MV-4-11 (cell line): Measurements from ENCODE around the gene FAM110A.
"Not testable (repeated sequence)": the region's sequence is repeated elsewhere in the genome, so short reads cannot be mapped to it uniquely, and the experiment has no call there.

Experiments
- DNase-seq: peaks from one replicate; lab custom pipeline; 2025; lab: John Stamatoyannopoulos, UW

The FAM110A gene

DNA sequence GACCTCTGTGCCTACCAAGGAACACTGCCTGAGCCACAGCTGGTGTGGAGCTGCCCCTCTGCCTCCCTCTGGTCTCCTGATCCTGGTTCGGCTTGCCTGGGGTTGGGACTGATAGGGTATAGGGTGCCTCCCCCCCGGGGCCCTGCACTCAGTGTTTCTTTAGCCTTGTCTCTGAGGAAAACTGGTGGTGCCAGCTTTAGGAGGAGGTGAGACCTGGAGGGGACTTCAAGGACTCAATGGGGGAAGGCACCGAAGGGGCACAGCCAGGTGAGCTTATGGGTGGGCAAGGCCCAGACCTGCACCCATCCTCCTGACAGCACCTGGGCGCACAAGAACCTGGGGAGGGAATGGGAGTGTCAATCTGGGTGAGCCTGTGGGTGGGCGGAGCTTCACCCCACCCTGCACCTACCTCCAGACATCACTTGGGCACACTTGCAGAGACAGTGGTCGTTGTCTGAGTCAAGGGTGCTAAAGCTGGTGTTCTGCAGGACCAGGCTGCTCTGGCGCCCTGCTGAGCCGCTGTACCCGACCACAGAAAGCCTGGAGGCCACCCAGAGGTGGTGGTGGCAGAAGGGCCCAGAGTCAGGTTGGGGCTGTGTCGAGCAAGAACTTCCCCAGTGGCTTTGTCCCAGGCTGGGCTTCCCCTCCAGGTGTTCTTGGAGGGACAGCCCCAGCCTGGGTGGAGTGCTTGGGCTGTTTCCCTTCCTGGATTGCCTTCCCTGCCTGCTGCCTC lies 40.5 kb downstream of the FAM110A start:
- DNase-seq = no peak

DNA sequence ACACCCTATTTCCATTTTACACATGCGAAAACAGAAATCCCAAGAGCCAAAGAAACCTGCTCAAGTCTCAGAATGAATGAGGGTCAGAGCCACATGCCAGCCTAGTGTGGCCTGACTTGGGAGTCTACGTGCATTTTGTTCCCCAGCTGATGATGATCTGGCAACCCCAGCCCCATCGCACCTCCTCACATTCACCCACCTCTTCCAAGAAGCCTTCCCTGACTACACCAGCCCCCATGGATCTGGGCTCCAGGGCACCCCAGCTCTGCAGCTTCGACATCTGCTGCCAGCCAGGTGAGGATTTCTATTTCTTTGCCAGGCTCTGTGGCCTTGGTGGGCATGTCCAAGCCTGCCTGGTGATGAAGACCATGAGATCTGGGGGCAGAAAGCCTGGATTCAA lies 41.6 kb downstream of the FAM110A start:
- no peak for DNase-seq

DNA sequence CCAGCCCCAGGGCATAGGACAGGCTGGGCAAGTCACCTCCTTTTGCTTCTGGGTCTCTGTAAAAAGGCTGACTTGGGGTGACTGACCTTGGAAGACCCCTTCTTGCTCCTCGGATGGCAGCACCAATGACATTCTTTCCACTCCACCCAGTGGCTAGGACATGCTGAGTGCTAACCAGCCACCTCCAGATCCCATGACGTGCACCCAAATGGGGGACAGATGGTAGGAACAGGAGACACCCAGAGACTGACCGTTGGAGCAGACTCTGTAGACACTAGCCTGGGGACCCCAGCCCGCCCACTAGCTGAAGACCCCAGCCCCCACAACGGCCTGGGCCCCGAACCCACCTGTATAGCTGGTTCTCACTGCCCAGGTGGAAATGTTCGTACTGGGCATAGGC lies 44.3 kb downstream of the FAM110A start:
- no peak for DNase-seq

DNA sequence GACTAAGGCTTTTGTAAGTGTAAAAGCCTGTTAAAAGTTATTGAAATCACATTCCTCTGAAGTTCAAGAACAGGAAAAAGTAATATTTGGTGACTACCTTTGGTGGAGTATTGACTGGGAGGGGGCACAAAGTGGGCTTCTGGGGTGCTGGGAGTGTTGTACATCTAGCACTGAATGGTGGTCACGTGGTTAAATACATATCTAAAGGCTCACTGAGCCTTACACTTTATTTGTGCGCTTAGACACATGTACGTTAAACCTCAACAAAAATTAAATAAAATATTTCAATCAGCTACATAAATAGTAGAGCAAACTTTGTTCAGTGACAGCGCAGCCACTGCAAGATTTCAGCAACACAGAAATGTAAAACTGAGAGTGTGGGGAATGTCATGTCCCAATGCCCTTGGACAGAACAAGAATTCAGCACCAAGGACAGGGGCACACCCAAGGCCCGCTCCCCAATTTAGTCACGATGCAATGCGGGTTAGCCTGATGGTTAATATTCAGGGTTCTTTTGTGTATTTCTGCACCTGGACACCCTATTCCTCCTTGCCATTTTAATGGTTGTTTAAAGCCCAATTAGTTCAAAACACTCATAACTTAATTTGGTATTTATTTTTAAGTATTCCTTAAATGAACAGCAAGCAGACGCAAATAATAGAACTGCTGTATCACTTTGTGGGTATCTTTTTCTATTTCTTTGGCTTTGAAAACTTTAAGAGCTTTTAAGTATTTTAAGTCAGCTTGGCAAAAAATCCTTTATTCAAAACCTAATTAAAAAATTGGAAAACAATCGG lies 45.2 kb downstream of the FAM110A start:
- DNase-seq = peak; percentile 11

DNA sequence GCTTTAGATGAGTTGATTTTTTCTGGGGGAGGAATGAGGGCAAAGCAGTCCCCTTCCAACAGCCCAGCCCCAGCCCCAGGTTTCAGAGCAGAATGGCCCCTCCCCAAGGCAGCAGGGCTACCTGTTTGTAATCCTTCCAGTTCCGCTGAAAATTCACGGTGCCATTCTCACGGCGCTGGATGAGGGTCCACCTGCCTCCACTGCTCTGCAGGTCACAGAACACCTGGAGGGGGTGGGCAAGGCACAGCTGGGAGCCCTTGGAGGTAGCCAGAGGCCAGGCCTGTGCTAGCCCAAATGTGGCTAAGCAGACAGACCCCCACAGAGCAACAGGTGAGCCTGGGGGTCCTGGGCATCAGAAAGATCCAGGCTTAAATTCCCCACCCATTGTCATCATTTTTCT lies 46.1 kb downstream of the FAM110A start:
- no peak for DNase-seq

DNA sequence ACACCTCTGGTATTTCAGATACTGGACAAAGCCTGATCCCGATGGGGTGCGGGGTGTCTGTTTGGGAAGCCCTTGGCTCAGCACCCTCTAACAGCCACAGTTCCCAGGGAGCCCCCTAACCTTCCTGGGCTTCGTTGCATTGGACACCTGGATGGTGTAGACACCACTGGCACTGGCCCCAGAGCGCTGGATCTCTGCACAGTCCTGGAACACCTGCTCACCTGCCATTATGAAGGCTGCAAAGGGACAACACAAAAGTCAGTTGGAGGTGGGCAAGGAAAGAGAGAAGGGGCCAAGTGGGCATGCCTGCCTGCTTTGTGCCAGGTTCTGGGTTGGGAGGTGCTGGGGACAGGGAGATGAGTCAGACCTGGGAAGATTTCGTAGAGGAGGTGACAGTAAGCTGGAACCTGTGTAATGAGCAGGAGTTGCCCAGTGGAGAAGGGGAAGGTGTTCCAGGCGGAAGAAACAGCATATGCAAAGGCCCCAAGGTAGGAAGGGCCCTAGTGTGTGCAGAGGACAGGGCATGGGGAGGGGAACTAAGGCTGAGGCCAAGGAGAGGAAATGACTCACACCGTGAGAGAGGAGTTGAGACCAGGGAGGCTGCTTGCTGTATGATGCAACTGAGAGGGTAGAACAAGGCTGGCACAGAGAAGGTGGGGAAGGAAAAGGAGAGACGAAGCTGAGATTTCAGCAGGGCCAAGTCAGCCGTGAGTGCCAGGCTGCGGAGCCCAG lies 47.7 kb downstream of the FAM110A start:
- peak; percentile 66 for DNase-seq

DNA sequence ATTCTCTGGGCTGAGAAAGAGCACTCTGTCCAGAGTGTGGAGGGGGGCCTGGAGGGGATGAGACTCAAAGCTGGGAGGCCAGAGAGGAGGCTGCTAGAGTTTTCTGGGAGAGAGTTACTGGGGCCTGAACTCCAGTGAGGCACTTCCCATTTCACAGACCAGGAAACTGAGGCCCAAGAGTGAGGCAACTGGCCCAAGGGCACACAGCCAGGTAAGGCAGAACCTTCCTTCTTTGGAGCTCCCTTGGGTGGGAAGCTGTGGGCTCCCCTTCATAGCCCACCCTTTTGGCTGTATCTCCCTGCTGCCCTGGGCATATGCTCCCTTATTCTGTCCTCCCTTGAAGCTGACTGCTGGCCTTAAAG lies 48.2 kb downstream of the FAM110A start:
- DNase-seq = no peak

DNA sequence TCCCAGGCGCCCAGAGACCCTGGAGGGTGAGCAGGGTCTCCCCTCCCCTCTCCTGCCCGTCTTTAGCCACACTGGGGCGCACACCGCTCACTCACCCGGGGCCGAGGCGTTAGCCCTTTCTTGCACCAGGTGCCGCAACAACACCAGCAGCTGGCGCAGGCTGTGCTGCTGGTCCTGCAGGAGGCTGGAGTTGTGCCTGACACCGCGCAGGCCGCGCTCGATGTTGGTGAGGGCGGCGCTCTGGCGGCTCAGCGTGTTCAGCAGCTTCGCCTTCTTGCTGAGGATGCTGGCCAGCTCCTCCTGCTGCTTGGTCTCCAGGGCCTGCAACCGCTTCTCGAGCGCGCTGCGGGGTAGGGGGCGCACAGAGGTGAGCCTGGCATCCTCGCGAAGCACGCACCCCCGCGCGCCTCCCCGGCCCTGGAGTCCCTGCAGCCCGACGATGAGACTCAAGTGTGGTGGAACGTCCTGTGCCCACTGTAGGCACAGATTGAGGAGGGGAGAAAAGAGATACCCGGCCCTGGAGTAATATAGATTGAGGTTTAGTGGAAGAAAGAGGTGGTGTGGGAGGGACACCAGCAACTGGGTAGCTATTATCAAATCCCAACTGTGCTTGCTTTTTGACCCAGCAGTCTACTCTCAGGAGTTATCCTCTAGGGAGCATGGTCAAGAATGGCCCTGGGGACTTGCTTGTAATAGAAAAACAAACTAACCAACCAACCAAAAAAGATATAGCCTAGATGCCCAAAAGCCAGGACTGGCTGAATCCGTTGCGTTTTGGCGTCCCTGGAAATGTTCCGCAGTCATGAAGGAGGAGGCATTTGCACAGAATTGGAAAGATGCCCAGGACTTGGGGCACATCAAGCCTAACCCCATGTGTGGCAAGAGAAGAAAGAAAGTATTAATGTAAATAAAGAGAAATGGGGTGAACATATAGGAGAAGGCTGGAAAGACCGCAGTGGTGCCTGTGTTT lies 51.8 kb downstream of the FAM110A start:
- peak; percentile 6 for DNase-seq

DNA sequence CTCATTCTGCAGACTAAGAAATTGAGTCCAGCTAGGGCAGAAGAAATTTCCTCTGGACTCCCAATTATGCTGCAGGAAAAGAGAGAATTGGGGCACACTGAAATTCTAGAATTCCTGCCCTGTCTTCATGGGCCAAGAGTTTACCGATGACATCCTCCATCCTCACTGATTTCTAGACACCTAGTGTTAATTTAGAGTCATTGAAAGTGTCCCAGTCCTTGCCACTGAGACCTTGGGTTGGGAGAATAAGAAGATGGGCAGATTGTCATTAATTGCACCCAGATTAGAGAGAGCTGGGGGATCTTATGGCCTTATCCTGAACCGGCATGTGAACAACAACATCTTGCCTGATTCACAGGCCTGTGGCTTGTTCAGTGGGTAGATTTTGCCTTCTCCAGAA lies 53.6 kb downstream of the FAM110A start:
- no peak for DNase-seq

DNA sequence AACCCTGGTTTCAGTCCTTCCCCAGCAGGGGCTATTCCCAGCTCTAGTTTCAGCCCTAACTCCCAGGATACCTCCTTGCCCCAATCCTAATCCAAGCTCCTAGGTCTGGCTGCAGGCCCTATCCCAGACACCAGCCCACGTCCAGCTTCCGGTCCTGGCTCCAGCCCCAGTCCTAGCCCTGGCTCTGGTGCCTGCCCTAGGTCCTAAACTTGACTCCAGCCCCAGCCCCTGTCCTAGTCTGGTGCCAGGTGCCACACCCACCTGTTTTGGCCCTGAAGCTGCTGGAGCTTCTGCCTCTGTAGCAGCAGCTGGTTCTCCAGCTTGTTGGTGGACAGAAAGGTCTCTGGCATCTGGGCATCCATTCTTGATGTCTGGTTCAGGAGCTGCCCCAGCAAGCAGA lies 54.5 kb downstream of the FAM110A start:
- DNase-seq = no peak

DNA sequence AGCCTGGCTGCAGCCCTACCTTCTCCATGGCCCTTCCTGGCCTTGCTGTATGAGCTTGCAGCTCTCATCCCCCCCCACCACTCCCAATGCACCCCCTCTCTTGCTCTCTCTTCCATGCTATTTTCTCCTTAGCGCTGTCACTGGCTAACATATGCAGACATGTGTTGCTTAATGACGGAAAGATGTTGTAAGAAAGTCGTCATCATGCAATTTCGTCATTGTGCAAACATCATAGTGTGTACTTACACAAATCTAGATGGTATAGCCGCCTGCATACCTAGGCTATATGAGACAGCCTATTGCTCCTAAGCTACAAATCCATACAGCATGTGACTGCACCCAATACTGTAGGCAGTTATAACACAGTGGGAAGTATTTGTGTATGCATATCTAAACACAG lies 55.6 kb downstream of the FAM110A start:
- peak; percentile 51 for DNase-seq

DNA sequence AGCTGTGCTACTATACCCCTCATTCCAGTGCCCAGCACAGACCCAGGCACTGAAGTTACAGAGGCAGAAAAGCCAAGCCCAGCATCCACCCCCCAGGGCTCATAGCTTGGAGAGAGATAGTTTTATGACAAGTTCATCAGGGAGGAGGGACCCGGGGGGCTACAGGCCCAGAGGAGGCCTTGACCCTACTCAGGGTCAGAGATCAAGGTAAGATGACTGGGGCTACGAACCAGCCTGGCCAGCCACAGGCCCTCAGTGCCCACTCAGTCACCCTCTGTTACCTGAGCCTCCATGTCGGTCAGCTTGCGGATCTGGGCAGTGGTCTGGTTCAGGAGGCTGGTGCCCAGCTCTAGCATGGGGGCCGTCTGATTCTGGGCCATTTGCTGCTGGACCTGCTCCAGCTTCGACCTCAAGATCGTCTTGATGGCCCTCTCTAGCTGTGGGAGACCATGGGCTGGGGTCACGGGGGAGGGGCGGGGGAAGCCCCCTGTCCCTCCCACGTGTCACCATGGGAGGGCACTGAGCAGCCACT lies 56.5 kb downstream of the FAM110A start:
- DNase-seq = no peak

DNA sequence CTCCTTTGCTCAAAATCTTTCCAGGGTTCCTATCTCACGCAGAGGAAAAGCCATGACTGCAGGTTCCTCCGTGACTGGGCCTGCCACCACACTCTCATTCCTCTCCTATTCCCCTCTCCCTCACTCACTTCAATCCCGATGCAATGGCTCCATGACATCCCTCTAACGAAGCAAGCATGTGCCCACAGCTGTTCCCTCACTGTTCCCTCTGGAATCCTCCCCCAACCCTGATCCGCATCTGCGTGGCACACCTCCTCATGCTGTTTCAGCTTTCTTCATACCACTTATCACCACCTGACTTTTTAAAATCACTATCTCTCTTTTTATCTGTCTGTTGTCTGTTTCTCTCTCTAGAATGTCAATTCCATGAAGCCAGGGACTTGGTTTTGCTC lies 57.1 kb downstream of the FAM110A start:
- DNase-seq = no peak

DNA sequence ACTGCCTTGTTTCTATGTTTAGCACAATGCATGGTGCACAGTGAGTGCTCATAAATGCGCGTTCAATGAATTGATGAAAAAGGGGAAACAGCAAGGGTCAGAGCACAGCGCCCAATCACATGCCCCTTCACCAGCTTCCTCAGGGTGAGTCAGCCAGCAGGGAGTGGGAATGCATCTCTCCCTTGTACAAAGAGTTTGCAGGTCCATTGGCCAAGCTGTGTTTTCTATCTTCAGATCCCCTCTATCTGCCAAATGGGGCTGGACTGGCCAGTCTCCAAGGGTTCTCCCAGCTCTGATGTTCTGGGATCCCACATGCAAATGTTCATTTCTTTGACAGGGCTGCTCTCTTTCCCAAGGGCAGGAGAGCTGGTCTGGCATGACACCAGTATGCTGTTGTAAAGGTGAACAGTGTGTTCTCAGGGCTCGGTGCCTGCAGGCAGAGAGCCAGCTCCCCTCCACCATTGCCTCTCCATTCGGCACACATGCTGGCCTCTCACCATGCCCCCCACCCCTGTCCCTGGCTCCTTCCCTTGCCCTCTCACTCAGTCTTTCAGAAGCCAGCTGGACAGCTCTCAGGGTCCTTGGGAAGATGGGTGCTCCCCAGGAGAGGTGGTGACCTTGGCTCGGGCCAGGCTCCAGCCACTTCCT lies 57.7 kb downstream of the FAM110A start:
- peak; percentile 8 for DNase-seq

DNA sequence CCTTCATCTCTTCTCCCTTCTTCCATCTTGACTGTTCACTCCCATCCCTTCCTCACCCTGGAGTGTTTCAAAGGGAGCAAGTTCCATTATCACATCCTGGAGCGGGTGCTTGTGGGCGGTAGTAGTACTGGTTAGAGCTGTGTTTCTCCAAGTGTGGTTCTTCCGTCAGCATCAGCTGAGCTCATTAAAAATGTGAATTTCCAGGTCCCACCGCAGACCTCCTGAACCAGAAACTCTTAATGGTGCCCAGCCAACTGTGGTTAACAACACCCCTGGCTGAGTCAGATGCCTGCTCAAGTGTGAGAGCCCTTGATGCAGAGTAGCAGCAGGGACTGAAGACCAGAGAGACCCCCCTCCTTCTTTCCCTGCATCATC lies 58.2 kb downstream of the FAM110A start:
- DNase-seq = no peak

DNA sequence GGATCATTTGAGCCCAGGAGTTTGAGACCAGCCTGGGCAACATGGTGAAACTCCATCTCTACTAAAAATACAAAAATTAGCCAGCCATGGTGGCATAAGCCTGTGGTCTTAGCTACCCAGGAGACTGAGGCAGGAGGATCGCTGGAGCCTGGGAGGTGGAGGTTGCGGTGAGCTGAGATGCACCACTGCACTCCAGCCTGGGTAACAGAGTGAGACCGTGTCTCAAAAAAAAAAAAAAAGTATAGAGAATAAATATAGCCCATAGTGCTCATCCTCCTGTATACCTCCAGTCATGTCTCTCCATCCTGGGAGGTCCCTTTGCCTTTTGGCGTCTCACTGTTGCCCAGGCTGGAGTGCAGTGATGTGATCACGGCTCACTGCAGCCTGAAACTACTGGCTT lies 58.9 kb downstream of the FAM110A start:
- DNase-seq = not testable (repeated sequence)
